A673 (cell line): ENCODE results near the gene USP32. TPM values are rescaled to one million over a fixed set of nuclear protein-coding genes. Genes with fewer than 3 reads are reported as not detected.
A peak's percentile ranks its signal among the peaks of the same experiment; 100 is the strongest.

Experiments used
- BruUV-seq: library from RNA; stranded (reverse); fragments of 400-500 nt; replicated peaks from 2 replicates; lab custom pipeline; 2021; lab: Mats Ljungman, UMichigan
- CTCF ChIA-PET: fragments of 300-600 bp; sonication (Branson Sonifier 250); formaldehyde crosslinking; loops from one replicate; lab custom pipeline; 2022; ENCODE audit warnings: antibody characterized with exemption; lab: Charles Lee
- POLR2A ChIA-PET: fragments of 300-600 bp; sonication (Branson Sonifier 250); formaldehyde crosslinking; loops from one replicate; lab custom pipeline; 2022; ENCODE audit warnings: antibody characterized with exemption; ENCODE audit not compliant: low non-redundant PET; lab: Charles Lee
- DNase-seq: peaks from one replicate; pipeline ENCODE4 v3.0.0-alpha.2; 2015; ENCODE audit warnings: low spot score
- H3K27ac ChIP-seq: fragments of 200-600 bp; sonication (generic); 2 replicates; pipeline ENCODE4 v1.5.1; 2016; ENCODE audit warnings: mixed run types, low read depth, mild to moderate bottlenecking, mixed read lengths, antibody characterized with exemption, low read length; ENCODE audit not compliant: poor library complexity, severe bottlenecking
- H3K27me3 ChIP-seq: fragments of 200-600 bp; sonication (generic); replicated peaks from 2 replicates; pipeline ENCODE4 v1.6.1; 2017; ENCODE audit warnings: mixed run types, low read depth, mild to moderate bottlenecking, mixed read lengths, antibody characterized with exemption, low read length; ENCODE audit not compliant: insufficient read depth, poor library complexity
- H3K36me3 ChIP-seq: fragments of 200-600 bp; sonication (generic); 2 replicates; pipeline ENCODE4 v1.6.1; 2016; ENCODE audit warnings: mixed run types, mild to moderate bottlenecking, mixed read lengths, antibody characterized with exemption, low read length; ENCODE audit not compliant: insufficient read depth, poor library complexity, severe bottlenecking
- H3K4me1 ChIP-seq: fragments of 200-600 bp; sonication (generic); 2 replicates; pipeline ENCODE4 v1.6.1; 2017; ENCODE audit warnings: mixed run types, mild to moderate bottlenecking, mixed read lengths, antibody characterized with exemption, low read length; ENCODE audit not compliant: insufficient read depth, poor library complexity, severe bottlenecking
- H3K4me3 ChIP-seq: fragments of 200-600 bp; sonication (generic); 2 replicates; pipeline ENCODE4 v1.5.1; 2016; ENCODE audit warnings: low read depth, mixed run types, mild to moderate bottlenecking, mixed read lengths, low read length; ENCODE audit not compliant: poor library complexity, severe bottlenecking
- H3K9me3 ChIP-seq: fragments of 200-600 bp; sonication (generic); 2 replicates; pipeline ENCODE4 v1.6.1; 2016; ENCODE audit warnings: mixed run types, low read depth, mild to moderate bottlenecking, mixed read lengths, antibody characterized with exemption, low read length; ENCODE audit not compliant: poor library complexity, severe bottlenecking
- EZH2 ChIP-seq: fragments of 200-600 bp; sonication (generic); IDR thresholded peaks from 2 replicates; pipeline ENCODE4 v1.6.1; 2017; ENCODE audit warnings: borderline replicate concordance, low read depth, mild to moderate bottlenecking, mixed read lengths, antibody characterized with exemption, low read length; ENCODE audit not compliant: poor library complexity, severe bottlenecking
- intact Hi-C: fragments of 100-400 bp; cut with micrococcal nuclease; formaldehyde crosslinking; loops from one replicate; pipeline ENCODE4 v1.10.0; 2022; ENCODE audit not compliant: unreplicated experiment
- total RNA-seq: library from RNA; stranded (reverse); gene quantifications from 2 replicates; pipeline ENCODE4 v1.2.3, GENCODE V29; 2021
- TF ChIP-seq, protein P1 (sequence below): fragments of 300-800, 200-600 bp; sonication (generic); conservative IDR thresholded peaks from 2 replicates; pipeline ENCODE4 v1.5.1; 2017; ENCODE audit warnings: low read depth, mild to moderate bottlenecking, antibody characterized with exemption, low read length, moderate library complexity, mixed read lengths

Gene USP32
- total RNA-seq, 1 experiment from 2014 or later = 54.8 TPM

DNA sequence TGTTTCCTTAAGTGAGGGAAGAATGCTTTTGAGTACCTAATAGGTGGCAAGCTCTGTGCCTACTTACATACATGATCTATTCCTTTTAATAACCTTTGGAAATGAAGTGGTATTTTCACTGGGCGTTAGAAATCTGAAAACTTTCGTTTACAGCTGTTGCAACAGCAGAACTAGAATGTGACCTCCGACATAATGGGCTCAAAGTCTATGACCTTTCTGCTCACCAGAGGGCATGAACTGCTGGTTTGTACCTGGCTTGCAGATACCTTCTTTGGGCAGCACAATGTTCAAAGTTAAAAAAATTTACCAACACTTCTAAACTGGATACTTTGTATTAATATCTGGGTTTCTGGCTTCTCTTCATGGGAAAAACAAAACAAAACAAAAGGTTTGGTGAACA, 217.9 kb downstream of the USP32 start:
- ChIA-PET CTCF (no interaction called here), POLR2A (no interaction called here)
- no peaks in the 10 kb centered on the region for H3K36me3 ChIP-seq
- TF ChIP-seq EZH2 = no peak
- TF ChIP-seq, protein P1, sequence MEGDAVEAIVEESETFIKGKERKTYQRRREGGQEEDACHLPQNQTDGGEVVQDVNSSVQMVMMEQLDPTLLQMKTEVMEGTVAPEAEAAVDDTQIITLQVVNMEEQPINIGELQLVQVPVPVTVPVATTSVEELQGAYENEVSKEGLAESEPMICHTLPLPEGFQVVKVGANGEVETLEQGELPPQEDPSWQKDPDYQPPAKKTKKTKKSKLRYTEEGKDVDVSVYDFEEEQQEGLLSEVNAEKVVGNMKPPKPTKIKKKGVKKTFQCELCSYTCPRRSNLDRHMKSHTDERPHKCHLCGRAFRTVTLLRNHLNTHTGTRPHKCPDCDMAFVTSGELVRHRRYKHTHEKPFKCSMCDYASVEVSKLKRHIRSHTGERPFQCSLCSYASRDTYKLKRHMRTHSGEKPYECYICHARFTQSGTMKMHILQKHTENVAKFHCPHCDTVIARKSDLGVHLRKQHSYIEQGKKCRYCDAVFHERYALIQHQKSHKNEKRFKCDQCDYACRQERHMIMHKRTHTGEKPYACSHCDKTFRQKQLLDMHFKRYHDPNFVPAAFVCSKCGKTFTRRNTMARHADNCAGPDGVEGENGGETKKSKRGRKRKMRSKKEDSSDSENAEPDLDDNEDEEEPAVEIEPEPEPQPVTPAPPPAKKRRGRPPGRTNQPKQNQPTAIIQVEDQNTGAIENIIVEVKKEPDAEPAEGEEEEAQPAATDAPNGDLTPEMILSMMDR = no peak
- H3K9me3 ChIP-seq = no peaks in the 10 kb centered on the region
- no peak overlapping the region for H3K4me3 ChIP-seq
- intact Hi-C loops = no loop called here
- no peaks in the 10 kb centered on the region for H3K27me3 ChIP-seq
- peaks cover 6% of the 10 kb centered on the region for H3K4me1 ChIP-seq
- no peak overlapping the region for H3K27ac ChIP-seq
- DNase-seq = no peak
- no TSS peak for BruUV-seq

GRCh38 chr17:60173304-60173819, 218.6 kb downstream of the USP32 start:
- H3K36me3 ChIP-seq = no peaks in the 10 kb centered on the region
- ChIA-PET CTCF (no interaction called here), POLR2A (no interaction called here)
- H3K27me3 ChIP-seq = no peaks in the 10 kb centered on the region
- intact Hi-C loops = no loop called here
- BruUV-seq = no TSS peak
- H3K4me3 ChIP-seq = no peak overlapping the region
- H3K27ac ChIP-seq = no peak overlapping the region
- DNase-seq = peak; percentile 67
- H3K4me1 ChIP-seq = peaks cover 6% of the 10 kb centered on the region
- no peaks in the 10 kb centered on the region for H3K9me3 ChIP-seq
- TF ChIP-seq EZH2 = no peak
- TF ChIP-seq, protein P1 = no peak

- no peak overlapping the region for H3K27ac ChIP-seq
- TF ChIP-seq EZH2 = no peak
- TF ChIP-seq, protein P1 = no peak
- no peak for DNase-seq
- ChIA-PET POLR2A (no interaction called here), CTCF (no interaction called here)
- H3K9me3 ChIP-seq = no peaks in the 10 kb centered on the region
- H3K4me3 ChIP-seq = no peak overlapping the region
- H3K4me1 ChIP-seq = peaks cover 6% of the 10 kb centered on the region
- H3K27me3 ChIP-seq = no peaks in the 10 kb centered on the region
- intact Hi-C loops = no loop called here
- no TSS peak for BruUV-seq
- no peaks in the 10 kb centered on the region for H3K36me3 ChIP-seq
These were observed 220.2 kb downstream of the USP32 start for GRCh38 chr17:60171753-60172079.
